Measurements from ENCODE around the gene FDXACB1.

The FDXACB1 gene

DNA sequence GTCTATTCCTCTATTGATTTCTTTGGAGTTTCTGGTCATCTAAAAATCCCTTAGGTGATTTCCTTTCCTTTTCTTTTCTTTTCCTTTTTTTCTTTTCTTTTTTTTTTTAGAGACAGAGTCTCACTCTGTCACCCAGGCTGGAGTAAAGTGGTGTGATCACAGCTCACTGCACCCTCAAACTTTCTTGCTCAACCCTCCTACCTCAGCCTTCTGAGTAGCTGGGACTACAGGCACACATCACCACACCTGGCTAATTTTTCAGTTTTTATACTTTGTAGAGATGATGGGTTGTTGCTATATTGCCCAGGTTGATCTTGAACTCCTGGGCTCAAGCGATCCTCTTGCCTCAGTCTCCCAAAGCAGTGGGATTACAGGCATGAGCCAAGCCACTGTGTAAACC, 37.8 kb upstream of the FDXACB1 start:
- Histone ChIP-seq H3K9me3 (ENCODE audit: control insufficient read depth, low read length) (no peaks in the 10 kb centered on the region), H3K9ac (ENCODE audit: low read length) (no peak overlapping the region), H3K27me3 (ENCODE audit: control insufficient read depth, insufficient read depth, low read length) (peaks cover 5% of the 10 kb centered on the region), H3K4me3 (ENCODE audit: low read length) (no peak overlapping the region), H3K4me1 (ENCODE audit: control insufficient read depth, insufficient read depth, low read length) (peaks cover 5% of the 10 kb centered on the region), H3K36me3 (ENCODE audit: control insufficient read depth, insufficient read depth, low read length) (no peaks in the 10 kb centered on the region)

DNA sequence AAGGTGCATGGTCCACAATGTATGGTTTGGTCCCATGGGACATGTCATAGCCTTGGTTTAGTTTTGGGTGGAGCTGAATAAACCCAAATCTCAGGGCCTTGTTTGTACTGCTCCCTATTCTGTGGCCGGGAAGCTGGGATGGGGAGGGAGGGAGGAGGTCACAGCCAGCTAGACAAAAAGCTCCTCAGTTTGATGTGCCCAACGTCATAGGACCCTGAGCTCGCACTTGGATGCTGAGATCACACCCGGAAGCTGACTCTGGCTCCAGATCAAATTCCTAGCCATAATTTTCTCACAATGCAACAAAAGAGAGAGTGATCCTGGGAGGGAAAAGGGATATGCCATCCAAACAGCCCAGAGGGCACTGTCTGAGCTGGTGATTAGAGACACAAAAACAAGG, 35.0 kb upstream of the FDXACB1 start:
- H3K4me1 ChIP-seq (ENCODE audit: control insufficient read depth, insufficient read depth, low read length), result peaks cover 9% of the 10 kb centered on the region
- H3K4me3 ChIP-seq (ENCODE audit: low read length), result peak overlapping the region; percentile 5

DNA sequence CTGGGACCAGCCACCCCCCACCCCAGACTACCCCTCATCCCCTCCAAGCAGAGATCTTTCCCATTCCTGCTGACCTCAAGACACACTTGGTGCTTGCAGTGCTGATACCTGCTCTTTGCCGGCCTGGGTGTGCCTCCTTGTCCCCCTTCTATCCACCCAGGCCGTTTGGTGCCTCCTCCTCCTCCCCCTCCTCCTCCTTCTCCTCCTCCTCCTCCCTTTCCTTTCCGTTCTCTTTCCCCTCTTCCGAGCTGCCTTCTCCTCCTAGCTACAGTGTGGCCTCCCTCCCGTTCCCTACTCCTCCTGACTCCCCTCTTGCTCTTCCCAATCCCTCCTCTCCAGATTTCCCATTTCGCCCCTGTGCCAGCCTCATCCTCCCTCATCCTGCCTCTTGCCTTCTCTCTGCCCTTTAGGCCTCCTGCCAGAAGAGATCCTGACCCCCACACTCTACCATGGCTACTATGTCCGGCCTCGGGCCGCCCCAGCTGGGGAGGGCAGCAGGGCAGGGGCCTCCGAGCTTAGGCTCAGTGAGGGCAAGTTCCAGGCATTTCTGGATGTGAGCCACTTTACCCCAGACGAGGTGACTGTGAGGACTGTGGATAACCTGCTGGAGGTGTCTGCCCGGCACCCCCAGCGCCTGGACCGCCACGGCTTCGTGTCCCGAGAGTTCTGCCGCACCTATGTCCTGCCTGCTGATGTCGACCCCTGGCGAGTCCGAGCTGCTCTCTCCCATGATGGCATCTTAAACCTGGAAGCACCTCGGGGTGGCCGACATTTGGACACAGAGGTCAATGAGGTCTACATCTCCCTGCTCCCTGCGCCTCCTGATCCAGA, 34.3 kb upstream of the FDXACB1 start:
- peak overlapping the region; percentile 54 for H3K9ac ChIP-seq (ENCODE audit: low read length)
- H3K36me3 ChIP-seq (ENCODE audit: control insufficient read depth, insufficient read depth, low read length), result no peaks in the 10 kb centered on the region
- peaks cover 9% of the 10 kb centered on the region for H3K4me1 ChIP-seq (ENCODE audit: control insufficient read depth, insufficient read depth, low read length)
- H3K27me3 ChIP-seq (ENCODE audit: control insufficient read depth, insufficient read depth, low read length), result peaks cover 7% of the 10 kb centered on the region
- H3K9me3 ChIP-seq (ENCODE audit: control insufficient read depth, low read length), result no peaks in the 10 kb centered on the region
- peak overlapping the region; percentile 5 for H3K4me3 ChIP-seq (ENCODE audit: low read length)

More for the DNA sequence above, 35.0 kb upstream of the FDXACB1 start:
- no peaks in the 10 kb centered on the region for H3K9me3 ChIP-seq (ENCODE audit: control insufficient read depth, low read length)
- H3K9ac ChIP-seq (ENCODE audit: low read length), result peak overlapping the region; percentile 54
- no peaks in the 10 kb centered on the region for H3K36me3 ChIP-seq (ENCODE audit: control insufficient read depth, insufficient read depth, low read length)
- H3K27me3 ChIP-seq (ENCODE audit: control insufficient read depth, insufficient read depth, low read length), result peaks cover 7% of the 10 kb centered on the region

DNA sequence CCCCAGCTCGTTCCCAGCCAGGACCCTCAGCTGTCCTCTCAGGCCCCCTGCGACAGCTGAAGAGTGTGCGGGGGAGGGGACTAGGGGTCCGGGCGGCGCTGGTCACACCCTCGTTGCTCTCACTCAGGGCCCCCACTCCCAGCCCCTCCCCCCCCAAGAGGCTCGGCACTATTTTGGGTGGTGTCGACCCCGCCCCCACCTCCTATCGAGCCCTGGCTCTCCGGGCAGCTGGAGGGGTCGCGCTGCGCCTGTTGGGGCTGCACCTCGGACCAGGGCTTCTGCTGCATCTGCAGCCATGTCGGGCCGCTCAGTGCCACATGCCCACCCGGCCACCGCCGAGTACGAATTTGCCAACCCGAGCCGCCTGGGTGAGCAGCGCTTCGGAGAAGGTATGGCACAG, 33.6 kb upstream of the FDXACB1 start, which contains the start of gene HSPB2:
HSPB2 (plus strand) TSS at position 200 of the 400 bp plus-strand sequence; CDS start at position 296, 96 bp downstream.
- Histone ChIP-seq H3K4me3 (ENCODE audit: low read length) (peak within 1 kb of the TSS; percentile 5), H3K9me3 (ENCODE audit: control insufficient read depth, low read length) (no peaks in the 10 kb centered on the region), H3K36me3 (ENCODE audit: control insufficient read depth, insufficient read depth, low read length) (no peaks in the 10 kb centered on the region), H3K27me3 (ENCODE audit: control insufficient read depth, insufficient read depth, low read length) (peaks cover 7% of the 10 kb centered on the region), H3K4me1 (ENCODE audit: control insufficient read depth, insufficient read depth, low read length) (peaks cover 9% of the 10 kb centered on the region), H3K9ac (ENCODE audit: low read length) (peak within 1 kb of the TSS; percentile 54)

DNA sequence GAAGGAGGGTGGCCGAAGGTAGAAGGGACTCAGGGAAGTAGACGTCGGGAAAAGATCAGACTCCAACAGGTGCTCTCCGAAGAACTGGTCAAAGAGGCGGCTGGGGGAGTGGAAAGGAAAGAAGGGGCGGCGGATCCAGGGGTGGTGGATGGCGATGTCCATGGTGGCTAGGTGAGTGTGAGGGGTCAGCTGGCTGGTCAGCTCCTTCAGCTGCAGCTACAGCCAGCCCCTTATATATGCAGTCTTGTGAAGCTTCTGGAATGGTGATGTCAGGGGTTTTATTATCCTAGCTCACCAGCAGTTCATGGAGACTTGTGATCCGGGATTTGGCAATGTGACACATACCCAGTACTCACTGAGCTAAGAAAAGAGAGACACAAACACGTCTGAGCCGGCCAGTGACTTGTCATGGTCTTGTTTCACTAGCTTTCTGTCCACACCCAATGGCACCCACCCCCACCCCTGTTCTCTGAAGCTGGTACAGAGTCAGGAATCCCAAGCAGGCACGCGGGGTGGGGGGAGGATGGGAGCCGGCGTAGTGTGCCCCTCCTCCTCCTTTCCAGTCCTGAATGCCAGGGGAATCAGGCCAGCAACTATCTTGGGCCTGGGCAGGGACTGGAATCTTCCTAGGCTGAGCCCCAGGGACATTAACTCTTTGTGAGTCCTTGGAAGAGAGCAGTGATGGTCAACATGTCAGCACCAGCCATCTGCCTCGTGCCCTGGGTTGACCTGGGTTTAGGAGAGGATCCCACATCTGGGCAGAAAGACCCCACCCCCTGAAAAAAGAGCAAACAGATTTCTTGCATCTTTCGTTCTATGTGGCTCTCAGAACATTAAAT, 32.8 kb upstream of the FDXACB1 start, which contains the start of gene CRYAB:
CRYAB (minus strand) TSS at position 208 of the 839 bp plus-strand sequence; CDS start at position 162, 46 bp downstream.
- Histone ChIP-seq H3K4me3 (ENCODE audit: low read length) (no peak within 1 kb of the TSS), H3K36me3 (ENCODE audit: control insufficient read depth, insufficient read depth, low read length) (no peaks in the 10 kb centered on the region), H3K4me1 (ENCODE audit: control insufficient read depth, insufficient read depth, low read length) (peaks cover 9% of the 10 kb centered on the region), H3K9ac (ENCODE audit: low read length) (peak within 1 kb of the TSS; percentile 45), H3K9me3 (ENCODE audit: control insufficient read depth, low read length) (no peaks in the 10 kb centered on the region), H3K27me3 (ENCODE audit: control insufficient read depth, insufficient read depth, low read length) (peaks cover 7% of the 10 kb centered on the region)

DNA sequence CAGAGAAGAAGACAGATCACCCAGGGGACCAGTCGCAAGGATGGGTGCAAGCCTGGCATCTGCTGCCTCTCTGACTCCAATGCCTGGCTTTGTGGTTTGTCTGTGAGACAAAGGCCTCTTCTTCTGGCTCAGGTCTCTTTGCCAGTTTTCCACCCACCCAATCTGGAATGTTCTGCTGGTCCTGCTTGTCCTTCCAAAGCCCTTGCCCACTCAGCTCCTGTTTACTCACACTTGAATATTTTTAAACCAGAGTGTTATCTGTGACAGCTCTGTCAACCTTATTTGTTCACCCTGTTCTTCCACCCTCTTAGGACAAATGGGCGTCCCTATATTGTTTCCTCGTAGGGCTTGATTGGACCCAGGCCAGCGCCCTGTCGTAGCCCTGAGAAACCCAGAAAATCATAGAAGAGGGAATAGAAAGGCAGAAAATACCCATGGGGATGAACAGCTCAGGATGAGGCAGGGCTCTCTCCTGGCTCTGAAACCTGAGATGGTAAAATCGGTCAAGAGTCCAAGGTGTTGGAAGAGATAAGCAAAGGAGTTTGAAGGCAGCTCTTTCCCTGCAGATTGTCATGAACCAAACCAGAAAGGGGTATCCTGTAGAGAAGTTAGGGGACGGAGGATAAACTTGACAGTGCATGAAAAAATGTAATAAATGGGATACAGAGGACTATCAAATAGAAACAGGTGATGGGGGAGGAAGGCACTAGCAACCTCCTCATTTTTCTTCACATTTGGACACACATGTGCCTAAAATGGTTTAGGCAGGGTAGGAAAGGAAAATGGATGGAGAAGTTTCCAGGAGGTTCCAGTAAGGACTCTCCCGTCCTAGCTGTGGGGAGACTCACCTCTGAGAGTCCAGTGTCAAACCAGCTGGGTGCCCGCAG, 32.0 kb upstream of the FDXACB1 start:
- Histone ChIP-seq H3K4me1 (ENCODE audit: control insufficient read depth, insufficient read depth, low read length) (peaks cover 9% of the 10 kb centered on the region), H3K27me3 (ENCODE audit: control insufficient read depth, insufficient read depth, low read length) (peaks cover 7% of the 10 kb centered on the region), H3K4me3 (ENCODE audit: low read length) (no peak overlapping the region), H3K36me3 (ENCODE audit: control insufficient read depth, insufficient read depth, low read length) (no peaks in the 10 kb centered on the region), H3K9me3 (ENCODE audit: control insufficient read depth, low read length) (no peaks in the 10 kb centered on the region), H3K9ac (ENCODE audit: low read length) (peak overlapping the region; percentile 10)

DNA sequence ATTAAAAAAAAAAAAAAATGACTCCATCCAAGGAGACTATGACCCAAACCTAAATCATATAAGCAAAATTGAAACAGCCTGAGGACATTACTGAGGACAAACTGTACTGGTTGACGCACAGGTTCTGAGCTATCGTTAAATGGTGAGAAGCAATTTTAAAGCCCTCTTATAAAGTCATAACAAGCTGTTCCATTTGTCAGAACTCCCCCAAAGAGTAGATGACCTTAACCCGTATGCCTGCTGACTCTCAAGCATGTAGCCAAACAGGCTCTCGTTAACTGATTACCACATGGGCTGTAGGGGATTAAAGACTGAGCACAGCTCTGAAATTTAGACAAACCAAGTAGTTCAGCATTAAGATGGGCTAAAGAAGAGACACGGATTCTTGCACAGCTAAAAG, 30.4 kb upstream of the FDXACB1 start:
- H3K9me3 ChIP-seq (ENCODE audit: control insufficient read depth, low read length), result no peaks in the 10 kb centered on the region
- H3K4me1 ChIP-seq (ENCODE audit: control insufficient read depth, insufficient read depth, low read length), result peaks cover 9% of the 10 kb centered on the region
- H3K4me3 ChIP-seq (ENCODE audit: low read length), result no peak overlapping the region
- H3K36me3 ChIP-seq (ENCODE audit: control insufficient read depth, insufficient read depth, low read length), result no peaks in the 10 kb centered on the region
- peaks cover 7% of the 10 kb centered on the region for H3K27me3 ChIP-seq (ENCODE audit: control insufficient read depth, insufficient read depth, low read length)
- no peak overlapping the region for H3K9ac ChIP-seq (ENCODE audit: low read length)

DNA sequence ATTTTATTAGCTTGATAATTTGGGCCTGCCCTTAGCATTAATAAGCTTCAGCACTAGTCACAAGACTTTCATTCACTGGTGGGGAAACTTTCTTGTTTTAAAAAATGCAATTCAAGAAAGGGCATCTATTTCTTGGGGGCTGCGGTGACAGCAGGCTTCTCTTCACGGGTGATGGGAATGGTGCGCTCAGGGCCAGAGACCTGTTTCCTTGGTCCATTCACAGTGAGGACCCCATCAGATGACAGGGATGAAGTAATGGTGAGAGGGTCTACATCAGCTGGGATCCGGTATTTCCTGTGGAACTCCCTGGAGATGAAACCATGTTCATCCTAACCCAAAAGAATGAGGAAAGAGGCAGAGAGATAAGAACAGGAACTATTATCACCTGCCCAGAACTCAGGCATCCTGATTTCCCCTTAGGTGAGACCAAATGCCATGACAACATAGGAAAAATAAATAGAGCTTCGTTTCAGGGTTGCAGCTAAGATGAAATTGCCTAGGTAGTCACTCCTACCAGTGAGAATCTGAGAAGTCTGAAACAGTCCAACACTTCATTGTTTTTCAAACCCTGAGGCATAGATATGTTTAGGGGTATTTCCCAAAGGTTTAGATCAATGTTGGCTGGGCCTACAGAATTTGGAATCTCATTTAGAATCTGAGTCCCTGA, 29.8 kb upstream of the FDXACB1 start:
- Histone ChIP-seq H3K36me3 (ENCODE audit: control insufficient read depth, insufficient read depth, low read length) (no peaks in the 10 kb centered on the region), H3K9ac (ENCODE audit: low read length) (no peak overlapping the region), H3K9me3 (ENCODE audit: control insufficient read depth, low read length) (no peaks in the 10 kb centered on the region), H3K4me3 (ENCODE audit: low read length) (no peak overlapping the region), H3K27me3 (ENCODE audit: control insufficient read depth, insufficient read depth, low read length) (peaks cover 7% of the 10 kb centered on the region), H3K4me1 (ENCODE audit: control insufficient read depth, insufficient read depth, low read length) (peaks cover 9% of the 10 kb centered on the region)

DNA sequence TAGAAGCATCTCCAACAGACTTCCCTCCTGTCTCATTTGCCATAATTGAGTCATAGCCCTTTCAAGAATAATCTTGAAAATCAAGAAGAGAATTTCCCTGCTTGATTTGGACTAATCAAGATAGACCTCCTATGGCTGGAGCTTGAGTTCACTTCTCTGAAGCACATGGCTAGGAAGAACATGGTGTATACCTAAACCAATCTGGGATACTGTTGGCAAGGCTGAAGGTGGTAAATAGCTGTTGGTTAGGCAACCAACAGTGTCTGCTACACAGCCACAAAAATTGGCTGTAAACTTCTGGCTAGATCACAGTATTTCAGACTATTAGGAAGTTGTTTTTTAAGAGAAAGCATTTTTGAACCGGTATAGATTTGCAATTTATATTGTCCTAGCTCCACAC, 27.7 kb upstream of the FDXACB1 start:
- no peaks in the 10 kb centered on the region for H3K36me3 ChIP-seq (ENCODE audit: control insufficient read depth, insufficient read depth, low read length)
- no peak overlapping the region for H3K4me3 ChIP-seq (ENCODE audit: low read length)
- no peak overlapping the region for H3K9ac ChIP-seq (ENCODE audit: low read length)
- H3K9me3 ChIP-seq (ENCODE audit: control insufficient read depth, low read length), result no peaks in the 10 kb centered on the region
- peaks cover 9% of the 10 kb centered on the region for H3K4me1 ChIP-seq (ENCODE audit: control insufficient read depth, insufficient read depth, low read length)
- H3K27me3 ChIP-seq (ENCODE audit: control insufficient read depth, insufficient read depth, low read length), result peaks cover 1% of the 10 kb centered on the region

DNA sequence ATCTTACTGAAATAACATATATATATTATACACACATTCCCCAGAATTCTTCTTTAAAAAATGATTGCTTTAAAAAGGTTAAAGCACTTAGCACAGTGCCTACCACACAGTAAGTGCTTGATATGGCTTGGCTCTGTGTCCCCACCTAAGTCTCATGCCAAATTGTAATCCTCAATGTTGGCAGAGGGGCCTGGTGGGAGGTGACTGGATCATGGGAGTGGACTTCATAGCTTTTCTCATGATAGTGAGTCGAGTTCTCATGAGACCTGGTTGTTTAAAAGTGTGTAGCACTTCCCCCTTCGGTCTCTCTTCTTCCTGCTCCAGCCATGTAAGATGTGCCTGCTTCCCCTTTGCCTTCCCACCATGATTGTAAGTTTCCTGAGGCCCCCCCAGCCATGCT, 26.4 kb upstream of the FDXACB1 start:
- no peak overlapping the region for H3K9ac ChIP-seq (ENCODE audit: low read length)
- H3K4me1 ChIP-seq (ENCODE audit: control insufficient read depth, insufficient read depth, low read length), result no peaks in the 10 kb centered on the region
- H3K27me3 ChIP-seq (ENCODE audit: control insufficient read depth, insufficient read depth, low read length), result no peaks in the 10 kb centered on the region
- H3K4me3 ChIP-seq (ENCODE audit: low read length), result no peak overlapping the region
- no peaks in the 10 kb centered on the region for H3K9me3 ChIP-seq (ENCODE audit: control insufficient read depth, low read length)
- no peaks in the 10 kb centered on the region for H3K36me3 ChIP-seq (ENCODE audit: control insufficient read depth, insufficient read depth, low read length)

DNA sequence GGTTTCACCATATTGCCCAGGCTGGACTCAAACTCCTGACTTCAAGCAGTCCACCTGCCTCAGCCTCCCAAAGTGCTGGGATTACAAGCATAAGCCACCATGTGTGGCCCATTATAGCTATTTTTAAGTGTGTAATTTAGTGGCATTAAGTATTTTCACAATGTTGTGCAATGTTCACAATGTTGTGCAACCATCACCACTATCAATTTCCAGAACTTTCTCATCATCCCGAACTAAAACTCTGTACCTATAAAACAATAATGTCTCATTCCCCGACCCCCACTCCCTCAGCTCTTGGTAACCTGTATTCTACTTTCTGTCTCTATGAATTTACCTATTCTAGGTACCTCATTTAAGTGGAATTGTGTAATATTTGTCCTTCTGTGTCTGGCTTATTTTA, 7.9 kb upstream of the FDXACB1 start:
- H3K9ac ChIP-seq (ENCODE audit: low read length), result no peak overlapping the region
- no peaks in the 10 kb centered on the region for H3K4me1 ChIP-seq (ENCODE audit: control insufficient read depth, insufficient read depth, low read length)
- no peaks in the 10 kb centered on the region for H3K27me3 ChIP-seq (ENCODE audit: control insufficient read depth, insufficient read depth, low read length)
- no peaks in the 10 kb centered on the region for H3K9me3 ChIP-seq (ENCODE audit: control insufficient read depth, low read length)
- no peak overlapping the region for H3K4me3 ChIP-seq (ENCODE audit: low read length)
- no peaks in the 10 kb centered on the region for H3K36me3 ChIP-seq (ENCODE audit: control insufficient read depth, insufficient read depth, low read length)
